NCI-H146 treated with DMSO at 0.1 percent for 48 hours (cell line): ENCODE results near the gene TLR8.

Source experiments
- DNase-seq: peaks from one replicate; lab custom pipeline; 2025; ENCODE audit not compliant: unreplicated experiment; lab: John Stamatoyannopoulos, UW

Gene TLR8

GRCh38 chrX:12906046-12906761, at the start of gene TLR8:
Gene TLR8 (plus strand): TSS chrX:12906620. CDS start chrX:12906707, 87 bp downstream.
- DNase-seq, result no peak

DNA sequence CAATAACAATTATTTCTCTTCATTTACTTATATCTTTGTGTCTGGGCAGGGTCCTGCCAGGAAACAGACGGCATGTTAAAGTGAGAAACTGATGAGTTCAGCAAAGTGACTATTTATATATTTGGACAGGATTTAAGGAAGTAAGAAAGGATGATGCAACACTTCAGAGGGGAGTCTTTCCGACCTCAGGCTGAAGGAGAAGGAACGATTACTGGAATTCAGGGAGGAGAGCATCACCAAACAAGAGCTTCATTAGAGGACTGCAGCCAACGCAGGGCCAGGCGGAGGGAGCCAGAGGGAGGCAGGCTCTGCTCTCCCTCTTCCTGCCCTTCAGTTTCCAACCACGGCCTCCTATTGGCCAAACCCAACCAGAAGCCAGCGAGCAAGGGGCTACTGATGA, 41.1 kb upstream of the TLR8 start:
- DNase-seq, result no peak

- DNase-seq, result no peak
Measured at GRCh38 chrX:12866451-12867377, 39.7 kb upstream of the TLR8 start, which contains the start of gene TLR7. Gene TLR7 (plus strand): TSS chrX:12867072. CDS start chrX:12867579, 507 bp downstream.

DNA sequence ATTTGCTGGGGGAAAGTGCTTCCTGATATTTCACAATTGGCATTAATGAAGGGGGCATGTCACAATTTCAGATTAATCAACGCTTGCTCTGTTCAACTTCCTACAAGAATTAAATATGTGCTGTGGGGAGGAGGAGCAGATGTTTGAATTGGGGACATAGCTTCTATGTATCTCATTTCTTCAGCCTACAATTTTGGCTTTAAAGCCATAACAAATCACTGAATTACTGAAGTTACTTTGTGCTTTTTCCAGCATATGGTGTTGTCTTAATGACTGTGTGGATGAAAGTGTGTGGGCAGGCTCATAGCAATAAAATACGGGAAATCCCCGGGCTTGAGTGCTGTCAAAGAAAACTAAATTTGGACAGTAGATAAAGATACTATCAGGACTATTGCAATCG, 38.7 kb upstream of the TLR8 start:
- DNase-seq, result no peak

DNA sequence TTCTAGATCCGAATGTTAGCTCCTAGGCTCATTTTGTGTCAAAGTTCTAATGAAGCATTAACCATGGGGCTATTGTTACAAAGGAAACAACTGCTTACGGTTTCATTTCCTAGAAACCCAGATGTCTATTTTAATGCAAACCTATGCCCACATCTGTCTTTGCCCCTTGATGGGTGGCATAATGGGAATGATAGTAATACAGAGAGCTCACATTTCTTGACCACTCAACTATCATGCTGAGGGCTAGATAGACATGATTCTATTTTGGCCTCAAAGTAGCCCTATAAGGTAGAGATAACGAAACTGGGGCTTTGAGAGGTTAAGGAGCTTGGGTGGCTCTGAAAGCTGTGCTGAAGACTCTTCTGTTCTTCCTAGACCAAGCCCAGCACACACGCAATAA, 37.7 kb upstream of the TLR8 start:
- DNase-seq, result no peak

DNA sequence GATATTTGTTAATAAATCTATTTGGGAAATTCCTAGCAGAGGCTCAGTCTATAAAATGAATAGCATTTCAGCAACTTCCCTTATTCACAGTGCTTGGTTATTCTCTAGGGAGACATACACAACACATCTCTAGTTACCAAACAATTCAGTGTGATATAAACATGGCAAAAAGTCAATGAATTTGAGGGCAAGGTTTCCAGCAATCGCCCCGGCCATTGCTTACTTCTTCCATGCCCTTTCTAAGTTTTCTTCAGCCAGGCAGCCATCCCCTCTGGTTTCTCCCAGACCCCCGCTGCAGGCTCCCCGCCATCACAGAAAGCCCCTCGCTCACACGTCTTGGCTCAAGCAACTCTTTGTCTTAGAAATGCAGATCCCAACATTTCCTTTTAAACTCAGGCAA, 35.2 kb upstream of the TLR8 start:
- DNase-seq, result no peak

GRCh38 chrX:12872741-12873140, 33.7 kb upstream of the TLR8 start:
- no peak for DNase-seq

DNA sequence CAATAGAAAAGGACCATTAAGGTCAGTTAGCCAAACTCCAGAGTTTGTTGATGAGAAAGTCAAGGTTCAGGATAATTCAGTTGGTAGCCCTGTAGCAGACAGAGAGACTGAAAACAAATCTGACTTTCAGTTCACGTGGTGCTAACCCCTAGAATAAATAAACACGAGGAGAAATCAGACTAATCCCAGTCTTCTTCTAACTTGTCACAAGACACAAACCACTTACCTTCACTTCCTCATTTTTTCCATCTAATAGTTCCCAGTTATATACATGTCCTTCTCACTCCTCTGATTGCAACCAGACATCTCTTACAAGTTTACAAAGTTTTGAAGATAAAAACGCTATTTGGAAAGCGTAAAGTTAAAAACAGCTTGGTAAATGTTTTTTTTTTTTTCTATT, 31.8 kb upstream of the TLR8 start:
- no peak for DNase-seq

DNA sequence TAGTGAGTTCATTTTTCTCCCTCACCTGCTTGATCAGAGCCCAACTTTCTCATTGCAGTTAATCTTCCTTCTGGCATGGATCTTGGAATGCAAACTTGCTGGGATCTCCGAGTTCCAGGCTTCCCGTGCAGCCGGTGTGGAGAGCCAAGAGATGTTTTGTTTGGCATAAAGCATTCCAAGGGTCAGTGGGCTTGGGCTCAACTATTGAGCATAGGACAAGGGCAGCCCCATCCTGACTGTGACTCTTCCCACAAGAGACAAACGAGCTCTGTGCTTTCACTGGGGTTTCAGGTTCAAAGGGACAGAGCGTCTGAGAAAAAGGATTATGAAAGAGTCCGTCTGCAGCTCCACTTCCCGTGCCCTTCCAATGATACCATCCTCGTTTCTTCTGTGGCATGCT, 29.0 kb upstream of the TLR8 start:
- no peak for DNase-seq

GRCh38 chrX:12878536-12878935, 27.9 kb upstream of the TLR8 start:
- no peak for DNase-seq

GRCh38 chrX:12881914-12882313, 24.5 kb upstream of the TLR8 start:
- no peak for DNase-seq

DNA sequence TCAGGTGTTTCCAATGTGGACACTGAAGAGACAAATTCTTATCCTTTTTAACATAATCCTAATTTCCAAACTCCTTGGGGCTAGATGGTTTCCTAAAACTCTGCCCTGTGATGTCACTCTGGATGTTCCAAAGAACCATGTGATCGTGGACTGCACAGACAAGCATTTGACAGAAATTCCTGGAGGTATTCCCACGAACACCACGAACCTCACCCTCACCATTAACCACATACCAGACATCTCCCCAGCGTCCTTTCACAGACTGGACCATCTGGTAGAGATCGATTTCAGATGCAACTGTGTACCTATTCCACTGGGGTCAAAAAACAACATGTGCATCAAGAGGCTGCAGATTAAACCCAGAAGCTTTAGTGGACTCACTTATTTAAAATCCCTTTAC, 20.9 kb upstream of the TLR8 start:
- DNase-seq, result no peak

GRCh38 chrX:12886545-12886944, 19.9 kb upstream of the TLR8 start:
- DNase-seq, result no peak

DNA sequence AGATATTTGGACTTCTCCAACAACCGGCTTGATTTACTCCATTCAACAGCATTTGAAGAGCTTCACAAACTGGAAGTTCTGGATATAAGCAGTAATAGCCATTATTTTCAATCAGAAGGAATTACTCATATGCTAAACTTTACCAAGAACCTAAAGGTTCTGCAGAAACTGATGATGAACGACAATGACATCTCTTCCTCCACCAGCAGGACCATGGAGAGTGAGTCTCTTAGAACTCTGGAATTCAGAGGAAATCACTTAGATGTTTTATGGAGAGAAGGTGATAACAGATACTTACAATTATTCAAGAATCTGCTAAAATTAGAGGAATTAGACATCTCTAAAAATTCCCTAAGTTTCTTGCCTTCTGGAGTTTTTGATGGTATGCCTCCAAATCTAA, 19.3 kb upstream of the TLR8 start:
- no peak for DNase-seq

- DNase-seq, result no peak
Measured at GRCh38 chrX:12887767-12888166, 18.7 kb upstream of the TLR8 start.

DNA sequence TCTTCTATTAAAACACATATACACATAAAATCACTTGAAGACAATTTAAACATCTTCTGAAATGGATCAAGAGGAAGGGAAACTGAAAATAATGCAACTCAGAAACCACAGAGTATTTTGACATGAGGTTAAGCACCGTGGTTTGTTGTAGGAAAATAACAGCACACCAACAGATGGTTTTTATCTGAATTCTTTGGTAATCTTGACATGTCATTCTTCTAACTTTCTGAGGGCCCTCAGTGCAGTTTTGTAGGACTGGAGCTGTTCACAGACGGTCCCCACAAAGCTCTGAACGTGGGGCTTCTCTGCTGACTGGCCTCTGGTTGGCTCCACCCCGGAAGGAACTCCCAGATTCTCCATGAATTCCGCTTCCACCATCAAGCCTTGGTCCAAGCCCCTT, 16.0 kb upstream of the TLR8 start:
- no peak for DNase-seq

DNA sequence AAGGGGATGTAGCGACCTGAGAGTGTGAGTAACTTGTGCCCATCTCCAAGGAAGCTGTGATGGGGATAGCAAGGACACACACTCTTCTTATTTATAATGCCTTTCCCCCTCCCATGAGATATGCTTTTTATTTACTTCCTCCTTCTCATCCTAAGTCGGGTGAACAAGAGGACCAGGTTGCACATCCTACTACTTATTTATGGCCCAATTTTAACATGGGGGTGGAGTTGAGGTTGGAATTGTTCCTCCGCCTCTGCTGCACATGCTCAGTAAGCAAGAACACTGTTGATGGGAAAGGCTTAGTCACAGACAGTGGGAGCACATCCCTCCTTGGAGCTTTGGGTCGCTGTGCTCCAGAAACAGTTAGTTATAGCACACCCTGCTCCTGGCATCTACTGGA, 15.2 kb upstream of the TLR8 start:
- DNase-seq, result no peak

- no peak for DNase-seq
Measured at GRCh38 chrX:12891915-12892506, 14.4 kb upstream of the TLR8 start.

- no peak for DNase-seq
Measured at GRCh38 chrX:12892716-12893115, 13.7 kb upstream of the TLR8 start.

- DNase-seq, result peak; percentile 19
Measured at GRCh38 chrX:12894074-12895030, 12.1 kb upstream of the TLR8 start.

- no peak for DNase-seq
Measured at GRCh38 chrX:12895866-12896265, 10.6 kb upstream of the TLR8 start.
